Neutrophil (primary cell): Measurements from ENCODE around the gene FOXL1.

ENCODE experiments used
- H3K27ac ChIP-seq: fragments of 200-600 bp; sonication (generic); 2 replicates; pipeline ENCODE4 v1.5.1; 2016; ENCODE audit warnings: mild to moderate bottlenecking, moderate library complexity
- H3K27me3 ChIP-seq: fragments of 200-600 bp; sonication (generic); 2 replicates; pipeline ENCODE4 v1.6.0; 2016; ENCODE audit warnings: mild to moderate bottlenecking
- H3K36me3 ChIP-seq: fragments of 200-600 bp; sonication (generic); 2 replicates; pipeline ENCODE4 v1.5.1; 2017
- H3K4me1 ChIP-seq, 2 experiments: fragments of 200-600 bp in 1 of 2; sonication (generic) in 1 of 2; 1 replicate in 1 of 2; 2 replicates in 1 of 2; pipeline versions ENCODE4 v1.5.1 to v1.6.1; 2013 to 2016; ENCODE audit warnings: low read depth in 1 of 2, low read length in 1 of 2, mild to moderate bottlenecking in 1 of 2, moderate library complexity in 1 of 2; ENCODE audit not compliant: control insufficient read depth in 1 of 2, insufficient read depth in 1 of 2
- H3K4me3 ChIP-seq, 2 experiments: fragments of 200-600 bp in 1 of 2; sonication (generic) in 1 of 2; 1 replicate in 1 of 2; 2 replicates in 1 of 2; pipeline ENCODE4 v1.5.1; 2013 to 2016; ENCODE audit warnings: low read depth in 1 of 2, low read length in 1 of 2, mild to moderate bottlenecking in 1 of 2, moderate library complexity in 1 of 2
- H3K9me3 ChIP-seq: fragments of 200-600 bp; sonication (generic); 2 replicates; pipeline ENCODE4 v1.5.1; 2016
- TF ChIP-seq, protein P1 (sequence below): fragments of 200-600 bp; sonication (generic); IDR thresholded peaks from 2 replicates; pipeline ENCODE4 v1.5.1; 2016; ENCODE audit warnings: antibody characterized with exemption

The FOXL1 gene

DNA sequence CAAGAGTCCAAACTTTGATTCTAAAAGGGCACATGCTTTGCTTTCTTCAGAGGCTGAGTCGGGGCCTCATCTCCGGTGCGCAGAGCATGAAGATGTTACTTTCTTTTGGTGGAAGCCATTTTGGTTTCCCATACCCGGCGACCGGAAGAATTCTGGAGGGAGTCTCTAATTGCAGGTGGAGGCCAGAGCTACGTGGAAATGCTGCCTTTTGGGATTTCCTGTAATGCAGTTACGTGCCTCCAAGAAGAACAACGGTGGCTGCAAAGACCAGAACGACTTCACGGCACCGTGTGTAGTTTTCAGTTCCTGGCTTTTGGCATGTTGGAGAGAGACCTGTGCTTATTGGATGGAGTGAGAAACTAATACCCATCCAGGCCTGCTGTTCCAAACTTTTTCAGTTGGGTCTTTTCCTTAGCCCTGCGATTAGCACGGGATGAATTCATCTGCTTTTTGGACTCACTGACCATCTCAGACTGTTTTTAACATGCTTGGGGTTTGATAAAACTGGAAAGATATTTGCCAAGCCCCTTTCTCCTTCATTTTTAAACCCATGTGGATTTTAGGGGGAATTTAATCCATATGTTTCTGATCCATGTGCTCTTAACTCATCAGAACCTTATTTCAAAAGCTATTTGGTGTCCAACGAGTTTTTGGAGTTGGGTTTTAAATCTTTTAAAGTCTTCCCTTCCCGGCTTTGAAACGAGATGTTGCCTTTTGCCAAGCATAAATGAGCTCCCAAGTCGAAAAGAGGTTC, 19.0 kb downstream of the FOXL1 start:
- H3K36me3 ChIP-seq, result no peaks in the 10 kb centered on the region
- peaks cover 77% of the 10 kb centered on the region for H3K27me3 ChIP-seq
- H3K4me1 ChIP-seq, result no peaks in the 10 kb centered on the region

DNA sequence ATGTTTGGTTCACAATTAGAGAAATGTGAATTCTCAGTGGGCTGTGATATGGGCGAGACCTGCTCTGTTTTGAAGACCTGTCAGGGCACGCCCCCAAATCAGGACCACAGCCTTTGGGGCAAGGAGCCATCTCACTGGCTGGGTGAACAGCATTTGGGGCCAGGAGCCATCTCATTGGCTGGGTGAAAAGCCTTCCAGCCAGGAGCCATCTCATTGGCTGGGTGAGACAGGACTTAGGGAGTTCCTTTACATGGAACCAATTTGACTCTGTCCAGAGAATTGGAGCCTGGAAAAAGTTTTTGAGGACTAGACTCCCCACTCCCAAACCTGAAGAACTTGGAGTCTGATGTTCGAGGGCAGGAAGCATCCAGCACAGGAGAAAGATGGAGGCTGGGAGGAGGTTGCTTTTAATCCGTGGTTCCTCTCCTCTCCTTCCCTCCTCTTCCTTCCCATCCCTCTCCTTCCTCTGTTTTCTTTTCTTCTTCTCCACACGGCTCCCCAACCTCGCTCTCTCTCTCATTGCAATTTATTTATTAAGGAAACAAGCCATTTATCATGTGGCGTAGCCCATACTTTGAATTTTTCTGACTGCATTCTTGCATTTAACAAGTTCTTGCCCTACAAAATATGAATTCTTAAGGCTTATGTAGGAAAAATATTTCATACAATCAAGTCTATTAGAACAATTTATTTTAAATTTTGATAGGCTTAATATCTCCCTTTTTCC, 19.7 kb downstream of the FOXL1 start:
- peaks cover 72% of the 10 kb centered on the region for H3K27me3 ChIP-seq
- TF ChIP-seq, protein P1, sequence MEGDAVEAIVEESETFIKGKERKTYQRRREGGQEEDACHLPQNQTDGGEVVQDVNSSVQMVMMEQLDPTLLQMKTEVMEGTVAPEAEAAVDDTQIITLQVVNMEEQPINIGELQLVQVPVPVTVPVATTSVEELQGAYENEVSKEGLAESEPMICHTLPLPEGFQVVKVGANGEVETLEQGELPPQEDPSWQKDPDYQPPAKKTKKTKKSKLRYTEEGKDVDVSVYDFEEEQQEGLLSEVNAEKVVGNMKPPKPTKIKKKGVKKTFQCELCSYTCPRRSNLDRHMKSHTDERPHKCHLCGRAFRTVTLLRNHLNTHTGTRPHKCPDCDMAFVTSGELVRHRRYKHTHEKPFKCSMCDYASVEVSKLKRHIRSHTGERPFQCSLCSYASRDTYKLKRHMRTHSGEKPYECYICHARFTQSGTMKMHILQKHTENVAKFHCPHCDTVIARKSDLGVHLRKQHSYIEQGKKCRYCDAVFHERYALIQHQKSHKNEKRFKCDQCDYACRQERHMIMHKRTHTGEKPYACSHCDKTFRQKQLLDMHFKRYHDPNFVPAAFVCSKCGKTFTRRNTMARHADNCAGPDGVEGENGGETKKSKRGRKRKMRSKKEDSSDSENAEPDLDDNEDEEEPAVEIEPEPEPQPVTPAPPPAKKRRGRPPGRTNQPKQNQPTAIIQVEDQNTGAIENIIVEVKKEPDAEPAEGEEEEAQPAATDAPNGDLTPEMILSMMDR, result no peak
- no peak overlapping the region for H3K27ac ChIP-seq
- H3K4me3 ChIP-seq, result no peak overlapping the region
- H3K4me1 ChIP-seq, result no peaks in the 10 kb centered on the region
- H3K9me3 ChIP-seq, result no peaks in the 10 kb centered on the region
- H3K36me3 ChIP-seq, result no peaks in the 10 kb centered on the region

More for the DNA sequence above, 19.0 kb downstream of the FOXL1 start:
- TF ChIP-seq, protein P1, result no peak
- no peak overlapping the region for H3K4me3 ChIP-seq
- H3K9me3 ChIP-seq, result no peaks in the 10 kb centered on the region
- no peak overlapping the region for H3K27ac ChIP-seq

DNA sequence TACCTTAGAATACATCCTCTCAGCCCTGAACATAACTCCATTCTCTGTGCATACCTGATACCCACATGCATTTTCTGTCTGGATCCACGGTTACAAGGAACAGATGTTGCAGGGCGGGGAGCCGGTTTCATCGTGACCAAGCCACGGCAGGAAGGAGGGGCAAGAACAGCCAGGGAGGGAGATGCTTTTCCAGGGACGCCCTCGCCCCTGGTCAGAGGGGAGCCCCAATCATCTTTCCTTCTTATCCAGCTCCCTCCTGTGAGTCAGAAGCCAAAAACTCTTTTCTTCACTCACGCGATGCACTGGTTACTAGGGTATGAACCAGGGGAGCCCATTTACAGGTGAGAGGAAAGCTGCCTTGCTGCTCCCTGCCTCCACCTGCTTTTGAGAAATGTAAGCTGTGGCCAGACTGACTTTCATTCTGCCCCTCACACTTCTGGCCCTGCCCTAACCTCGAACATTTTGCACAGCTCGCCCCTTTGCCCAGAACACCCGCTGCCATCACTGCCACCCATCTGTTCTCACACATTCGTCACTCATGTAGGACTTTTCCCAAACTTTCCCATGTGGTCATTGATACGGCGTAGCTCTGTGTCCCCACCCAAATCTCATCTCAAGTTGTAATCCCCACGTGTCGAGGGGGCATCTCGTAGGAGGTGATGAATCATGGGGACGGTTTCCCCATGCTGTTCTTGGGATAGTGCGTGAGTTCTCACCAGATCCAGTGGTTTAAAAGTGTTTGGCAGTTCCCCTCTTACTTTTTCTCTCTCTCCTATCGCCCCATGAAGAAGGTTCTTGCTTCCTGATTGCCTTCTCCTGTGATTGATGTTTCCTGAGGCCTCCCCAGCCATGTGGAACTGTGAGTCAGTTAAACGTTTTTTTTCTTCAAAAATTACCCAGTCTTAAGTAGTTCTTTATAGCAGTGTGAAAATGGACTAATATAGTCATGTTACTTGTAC, 20.5 kb downstream of the FOXL1 start:
- TF ChIP-seq, protein P1, result no peak
- no peaks in the 10 kb centered on the region for H3K9me3 ChIP-seq
- H3K4me3 ChIP-seq, result no peak overlapping the region
- H3K36me3 ChIP-seq, result no peaks in the 10 kb centered on the region
- H3K4me1 ChIP-seq, result no peaks in the 10 kb centered on the region
- H3K27ac ChIP-seq, result no peak overlapping the region
- peaks cover 65% of the 10 kb centered on the region for H3K27me3 ChIP-seq

DNA sequence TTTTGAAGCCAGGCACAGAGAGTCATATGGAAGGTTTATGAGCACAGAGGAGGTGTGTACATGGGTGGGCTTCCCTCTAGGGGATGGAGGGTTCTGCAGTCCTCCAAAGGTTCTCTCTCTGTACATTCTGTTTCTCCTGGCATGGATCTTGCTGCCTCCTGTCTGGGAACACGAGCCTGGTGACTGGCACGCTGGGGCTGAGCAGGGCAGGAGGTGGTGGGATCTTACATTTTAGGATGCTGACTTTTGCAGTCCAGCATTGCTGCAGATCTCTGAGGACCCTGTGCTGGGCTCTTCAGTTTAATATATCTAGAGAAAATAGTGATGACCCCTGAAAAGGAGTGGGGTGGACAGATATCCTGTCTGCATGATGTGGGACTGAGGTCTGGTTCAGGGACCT, 23.0 kb downstream of the FOXL1 start:
- no peaks in the 10 kb centered on the region for H3K9me3 ChIP-seq
- TF ChIP-seq, protein P1, result no peak
- H3K27me3 ChIP-seq, result peaks cover 53% of the 10 kb centered on the region
- no peaks in the 10 kb centered on the region for H3K4me1 ChIP-seq
- H3K4me3 ChIP-seq, result no peak overlapping the region
- H3K36me3 ChIP-seq, result no peaks in the 10 kb centered on the region
- H3K27ac ChIP-seq, result no peak overlapping the region

DNA sequence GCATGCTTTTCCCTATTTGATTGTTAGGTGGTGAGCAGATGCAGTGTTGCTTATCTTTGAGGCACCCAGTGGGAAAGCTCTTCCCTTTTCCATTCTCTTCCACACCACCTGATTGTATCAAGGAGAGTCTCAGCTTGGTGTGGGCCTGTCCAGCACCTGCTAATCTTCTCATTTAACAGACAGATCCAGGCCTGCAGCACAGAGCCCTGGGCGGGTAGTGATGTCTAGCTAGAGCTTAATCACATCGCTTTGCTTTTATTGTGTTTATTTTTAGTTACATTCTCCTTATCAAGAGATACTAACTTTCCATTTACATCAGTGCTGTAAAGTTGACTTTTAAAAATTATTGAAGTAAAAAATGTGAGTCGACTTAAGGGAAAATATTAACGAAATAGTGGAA, 24.2 kb downstream of the FOXL1 start:
- Histone ChIP-seq H3K36me3 (no peaks in the 10 kb centered on the region), H3K27me3 (peaks cover 45% of the 10 kb centered on the region), H3K4me3 (no peak overlapping the region), H3K4me1 (no peaks in the 10 kb centered on the region), H3K9me3 (no peaks in the 10 kb centered on the region), H3K27ac (no peak overlapping the region)
- TF ChIP-seq, protein P1, result no peak
